GM21528 (cell line): ENCODE measurements around the gene ATRAID.

Experiments
- ATAC-seq: cut with Tn5 transposase; IDR thresholded peaks from one replicate; pipeline ENCODE4 v1.9.1; 2021; ENCODE audit warnings: mild to moderate bottlenecking, moderate library complexity; ENCODE audit not compliant: unreplicated experiment, low FRiP score

Gene ATRAID

GRCh38 chr2:27217173-27218121 lies 5.6 kb downstream of the ATRAID start, which contains the start of gene CAD:
Gene CAD, plus strand, starts transcription at chr2:27217369. Its CDS starts 183 bp downstream, at chr2:27217552.
- ATAC-seq: peak; percentile 72

- ATAC-seq: no peak
Measured at GRCh38 chr2:27218614-27219013, 6.8 kb downstream of the ATRAID start.

- ATAC-seq: no peak
Measured at GRCh38 chr2:27219091-27219490, 7.2 kb downstream of the ATRAID start.

- no peak for ATAC-seq
Measured at GRCh38 chr2:27220091-27220490, 8.2 kb downstream of the ATRAID start.

GRCh38 chr2:27221166-27221565 lies 9.3 kb downstream of the ATRAID start:
- no peak for ATAC-seq

- ATAC-seq: no peak
Measured at GRCh38 chr2:27222407-27222806, 10.6 kb downstream of the ATRAID start.

GRCh38 chr2:27223416-27223815 lies 11.6 kb downstream of the ATRAID start:
- no peak for ATAC-seq

- no peak for ATAC-seq
Measured at GRCh38 chr2:27225526-27225925, 13.7 kb downstream of the ATRAID start.

- no peak for ATAC-seq
Measured at GRCh38 chr2:27227501-27227900, 15.7 kb downstream of the ATRAID start.

- no peak for ATAC-seq
Measured at GRCh38 chr2:27231921-27232320, 20.1 kb downstream of the ATRAID start.

- ATAC-seq: no peak
Measured at GRCh38 chr2:27233341-27233740, 21.5 kb downstream of the ATRAID start.

- ATAC-seq: no peak
Measured at GRCh38 chr2:27236136-27236535, 24.3 kb downstream of the ATRAID start.

GRCh38 chr2:27236626-27237025 lies 24.8 kb downstream of the ATRAID start:
- ATAC-seq: no peak

GRCh38 chr2:27237341-27237945 lies 25.6 kb downstream of the ATRAID start:
- ATAC-seq: no peak

- ATAC-seq: no peak
Measured at GRCh38 chr2:27238976-27239375, 27.1 kb downstream of the ATRAID start.

- no peak for ATAC-seq
Measured at GRCh38 chr2:27240406-27240805, 28.6 kb downstream of the ATRAID start.

GRCh38 chr2:27241761-27242613 lies 30.1 kb downstream of the ATRAID start:
- ATAC-seq: no peak

- ATAC-seq: no peak
Measured at GRCh38 chr2:27242614-27242951, 30.7 kb downstream of the ATRAID start.

GRCh38 chr2:27243391-27244130 lies 31.7 kb downstream of the ATRAID start:
- ATAC-seq: no peak

GRCh38 chr2:27245116-27245515 lies 33.3 kb downstream of the ATRAID start:
- ATAC-seq: no peak
